ENCODE measurements around the gene NOL6.
A peak's percentile ranks its signal among the peaks of the same experiment; 100 is the strongest.

The NOL6 gene

GRCh38 chr9:33447799-33448553 lies 25.7 kb downstream of the NOL6 start:
- no peak for DNase-seq

DNA sequence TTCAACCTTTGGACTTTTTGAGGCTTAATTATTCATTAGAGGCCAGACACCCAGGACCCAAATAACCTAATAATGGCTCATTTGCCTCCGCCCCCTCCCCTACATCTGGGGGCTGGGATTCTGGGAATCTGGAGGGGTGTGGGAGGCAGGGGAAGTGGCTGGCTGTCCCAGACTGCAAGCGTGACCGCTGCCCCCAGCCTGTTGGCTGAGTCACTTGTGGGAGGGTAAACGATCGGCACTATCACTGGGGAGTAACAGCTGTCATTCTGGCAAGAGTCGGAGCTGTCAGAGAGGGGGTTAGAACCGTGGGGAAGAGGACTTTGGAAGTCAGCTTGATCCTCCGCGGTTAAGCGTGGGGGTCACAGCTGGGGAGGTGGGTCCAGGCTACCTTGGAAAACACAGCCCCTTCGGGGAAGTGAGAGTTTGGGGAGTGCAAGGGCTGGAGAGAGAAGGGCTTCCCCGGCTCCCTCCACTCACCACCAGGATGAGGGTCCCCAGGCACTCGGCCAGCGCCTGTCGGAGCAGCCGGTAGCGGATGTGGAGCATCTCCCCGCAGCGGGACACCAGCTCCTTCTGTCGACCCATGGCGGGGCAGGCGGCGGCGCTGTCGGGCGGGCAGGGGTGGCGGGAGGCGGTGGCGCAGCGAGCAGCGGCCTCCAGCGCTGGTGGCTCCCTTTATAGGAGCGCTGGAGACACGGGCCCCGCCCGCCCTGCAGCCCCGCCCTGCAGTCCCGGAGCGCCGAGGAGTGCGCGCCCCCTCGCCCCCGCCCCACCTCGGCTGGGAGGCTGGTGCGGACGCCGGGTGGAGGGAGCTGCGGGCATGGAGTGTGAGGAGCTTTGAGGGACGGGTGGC lies 26.6 kb downstream of the NOL6 start, which contains the start of gene AQP3:
Gene AQP3, minus strand, starts transcription at position 648 of the 853 bp plus-strand sequence. Its CDS starts 63 bp downstream, at position 585.
- peak; percentile 52 for DNase-seq

- no peak for DNase-seq
Observed at GRCh38 chr9:33446240-33446945, 27.3 kb downstream of the NOL6 start.

GRCh38 chr9:33445389-33446239 lies 28.1 kb downstream of the NOL6 start:
- no peak for DNase-seq

GRCh38 chr9:33443464-33444154 lies 30.1 kb downstream of the NOL6 start:
- no peak for DNase-seq

DNA sequence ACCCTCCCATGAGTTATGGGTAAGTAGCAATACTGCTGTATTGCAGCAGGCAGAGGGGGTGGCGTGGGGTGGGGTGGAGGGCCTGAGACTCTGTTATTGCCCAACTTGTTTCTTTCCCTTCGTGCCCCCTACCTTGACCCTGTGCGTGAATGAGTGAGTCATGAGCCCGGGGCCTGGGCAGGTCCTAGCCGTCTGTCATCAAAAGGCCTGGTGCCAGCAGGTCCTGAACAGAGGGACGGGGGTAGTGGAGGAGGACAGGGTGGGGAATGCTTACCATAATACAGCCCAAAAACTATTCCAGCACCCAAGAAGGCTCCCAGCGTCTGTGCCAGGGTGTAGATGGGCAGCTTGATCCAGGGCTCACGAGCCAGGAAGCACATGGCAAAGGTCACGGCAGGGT lies 30.7 kb downstream of the NOL6 start:
- no peak for DNase-seq

GRCh38 chr9:33442125-33442524 lies 31.6 kb downstream of the NOL6 start:
- DNase-seq, result no peak

GRCh38 chr9:33440609-33441008 lies 33.1 kb downstream of the NOL6 start:
- DNase-seq, result no peak

DNA sequence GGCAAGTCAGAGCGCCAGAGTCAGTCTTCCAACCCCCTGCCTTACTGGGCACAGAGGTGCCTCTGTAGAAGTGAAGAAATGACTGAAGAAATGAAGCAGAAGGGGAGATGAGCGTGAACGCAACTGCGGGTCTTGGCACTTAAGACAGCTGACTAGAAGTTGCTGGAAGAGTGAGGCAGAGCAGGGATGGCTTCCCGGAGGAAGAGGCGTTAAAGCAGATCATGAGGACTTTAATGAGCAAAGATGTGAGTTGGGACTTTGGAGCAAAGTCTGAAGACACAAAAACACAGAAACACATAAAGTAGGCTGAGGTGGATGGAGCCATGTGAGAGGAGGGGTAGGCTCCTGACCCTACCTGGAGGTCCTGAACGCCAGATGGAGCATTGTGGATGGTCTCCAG lies 33.5 kb downstream of the NOL6 start:
- DNase-seq, result no peak

DNA sequence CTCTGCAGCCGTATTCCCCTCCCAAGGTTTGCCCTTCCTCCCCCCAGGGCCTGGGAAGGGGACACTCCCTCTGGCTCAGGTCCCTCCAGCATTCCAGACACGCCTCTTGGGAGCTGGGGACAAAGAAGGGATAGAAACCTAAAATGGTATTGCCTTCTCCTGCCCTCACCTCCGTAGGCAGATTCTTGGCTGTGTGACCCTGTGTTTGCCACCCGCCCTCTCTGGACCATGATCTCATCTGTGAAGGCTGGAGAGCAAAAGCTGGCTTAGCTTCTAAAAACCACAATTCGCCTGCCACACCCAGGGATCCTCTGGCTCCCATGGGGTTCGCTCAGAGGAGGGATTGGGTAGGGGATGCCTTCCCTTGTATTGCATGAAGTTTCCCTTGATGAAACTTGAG lies 34.0 kb downstream of the NOL6 start:
- no peak for DNase-seq

DNA sequence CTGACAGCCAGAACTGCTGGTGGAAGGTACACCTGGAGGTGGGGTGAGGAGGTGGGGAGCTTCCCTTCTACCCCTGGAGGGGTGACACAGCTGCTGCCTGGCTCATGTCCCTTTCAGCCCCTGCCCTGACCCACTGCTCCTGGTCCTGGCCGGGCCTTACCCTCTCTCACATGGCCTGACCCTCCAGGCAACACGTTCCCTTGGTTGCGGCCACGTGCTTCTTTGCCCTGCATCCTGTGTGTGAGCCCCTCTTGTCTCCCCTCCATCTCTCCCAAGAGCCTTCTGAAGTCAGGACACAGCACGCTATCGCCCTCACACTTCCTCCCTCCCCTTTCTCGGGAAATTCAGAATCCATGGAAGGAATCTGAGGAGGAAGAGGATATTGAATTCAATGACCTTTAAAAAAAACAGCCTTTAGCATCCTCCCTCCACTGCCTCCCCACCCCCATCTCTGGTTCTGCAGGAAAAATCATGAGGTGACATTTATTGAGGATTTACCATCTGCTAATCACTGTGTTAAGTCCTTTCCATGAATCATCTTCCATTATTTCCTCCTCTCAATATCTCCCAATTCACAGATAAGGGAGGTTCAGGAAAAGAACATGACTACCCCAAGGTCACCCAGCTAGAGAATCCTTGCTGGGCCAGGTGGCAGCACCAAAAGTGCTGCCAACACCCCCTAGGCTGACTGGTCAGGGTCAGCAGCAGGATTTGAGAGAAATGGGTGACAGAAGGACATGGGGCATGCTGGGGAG lies 34.6 kb downstream of the NOL6 start:
- no peak for DNase-seq

DNA sequence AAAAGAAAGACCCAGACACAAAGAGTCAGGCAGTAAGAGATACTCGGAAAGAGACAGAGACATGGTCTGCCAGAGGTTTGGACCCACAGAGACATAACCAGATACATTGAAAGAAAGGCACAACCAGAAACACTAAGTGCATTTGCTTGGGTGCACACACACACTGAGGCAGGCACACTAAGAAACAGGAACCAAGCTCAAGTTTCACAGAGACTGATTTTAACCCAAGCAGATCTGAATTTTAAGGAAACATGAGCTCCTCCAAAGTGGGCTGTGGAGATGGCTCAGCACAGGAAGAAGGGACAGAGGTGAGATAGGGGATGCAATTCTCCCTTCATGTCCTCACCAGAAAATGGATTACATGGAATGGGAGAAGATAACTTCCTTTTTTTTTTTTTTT lies 35.8 kb downstream of the NOL6 start:
- DNase-seq, result no peak

DNA sequence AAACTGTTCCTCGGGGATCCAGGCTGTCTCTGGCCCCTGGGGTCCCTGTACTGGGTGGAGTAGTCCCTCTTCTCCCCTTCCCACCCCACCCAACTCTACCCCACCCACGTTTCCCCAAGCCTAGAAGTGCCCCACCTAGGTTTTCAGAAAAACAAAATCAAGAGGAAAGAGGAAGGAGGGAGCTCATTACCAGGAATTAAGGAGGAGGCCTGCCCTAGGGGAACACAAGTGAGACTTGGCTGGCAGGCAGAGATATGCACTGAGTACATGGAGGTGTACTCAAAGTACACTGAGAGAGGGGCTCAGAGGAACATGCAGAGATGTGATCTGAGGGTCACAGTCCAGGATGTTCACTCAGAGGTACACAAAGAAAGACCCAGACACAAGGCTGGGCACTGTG lies 36.5 kb downstream of the NOL6 start:
- no peak for DNase-seq

DNA sequence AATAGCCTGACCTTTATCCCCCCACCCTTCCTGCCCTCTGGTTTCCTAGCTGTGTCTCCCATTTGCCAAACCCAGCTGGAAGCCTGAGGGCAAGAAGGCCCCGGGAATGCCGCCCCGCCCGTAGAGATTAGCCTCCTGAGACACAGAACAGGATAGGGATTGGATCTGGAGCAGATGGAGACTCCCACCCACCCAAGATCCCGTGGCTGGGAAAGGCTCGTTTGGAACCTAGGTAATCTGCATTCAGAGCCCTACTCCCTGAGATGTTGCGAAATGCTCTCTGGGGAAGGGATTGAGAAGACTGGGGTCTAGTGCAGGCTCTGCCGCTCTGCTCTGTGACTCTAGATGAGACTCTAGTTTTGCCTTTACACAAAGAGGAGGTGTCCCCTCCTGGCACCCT lies 37.3 kb downstream of the NOL6 start:
- DNase-seq, result no peak

DNA sequence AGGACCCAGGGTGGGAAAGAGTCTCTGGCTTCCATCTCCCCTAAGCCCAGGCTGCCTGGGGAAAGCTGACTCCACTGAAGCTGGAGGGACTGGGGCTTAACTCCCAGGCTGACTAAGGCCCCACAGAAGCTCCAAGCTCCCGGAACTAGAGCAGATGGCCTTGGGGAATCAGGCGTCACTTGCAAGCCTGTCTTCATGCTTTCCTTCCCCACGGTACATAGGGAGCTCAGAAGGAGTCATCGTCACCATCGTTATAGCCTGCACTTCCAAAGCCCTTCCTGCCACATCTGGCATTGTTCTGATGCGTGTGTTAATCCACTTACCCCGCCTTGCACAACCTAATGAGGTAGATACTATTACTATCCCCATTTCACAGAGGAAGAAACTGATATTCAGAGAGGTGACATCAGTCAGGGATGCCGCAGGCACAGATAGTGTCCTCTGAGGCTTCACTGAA lies 37.9 kb downstream of the NOL6 start:
- DNase-seq, result no peak

DNA sequence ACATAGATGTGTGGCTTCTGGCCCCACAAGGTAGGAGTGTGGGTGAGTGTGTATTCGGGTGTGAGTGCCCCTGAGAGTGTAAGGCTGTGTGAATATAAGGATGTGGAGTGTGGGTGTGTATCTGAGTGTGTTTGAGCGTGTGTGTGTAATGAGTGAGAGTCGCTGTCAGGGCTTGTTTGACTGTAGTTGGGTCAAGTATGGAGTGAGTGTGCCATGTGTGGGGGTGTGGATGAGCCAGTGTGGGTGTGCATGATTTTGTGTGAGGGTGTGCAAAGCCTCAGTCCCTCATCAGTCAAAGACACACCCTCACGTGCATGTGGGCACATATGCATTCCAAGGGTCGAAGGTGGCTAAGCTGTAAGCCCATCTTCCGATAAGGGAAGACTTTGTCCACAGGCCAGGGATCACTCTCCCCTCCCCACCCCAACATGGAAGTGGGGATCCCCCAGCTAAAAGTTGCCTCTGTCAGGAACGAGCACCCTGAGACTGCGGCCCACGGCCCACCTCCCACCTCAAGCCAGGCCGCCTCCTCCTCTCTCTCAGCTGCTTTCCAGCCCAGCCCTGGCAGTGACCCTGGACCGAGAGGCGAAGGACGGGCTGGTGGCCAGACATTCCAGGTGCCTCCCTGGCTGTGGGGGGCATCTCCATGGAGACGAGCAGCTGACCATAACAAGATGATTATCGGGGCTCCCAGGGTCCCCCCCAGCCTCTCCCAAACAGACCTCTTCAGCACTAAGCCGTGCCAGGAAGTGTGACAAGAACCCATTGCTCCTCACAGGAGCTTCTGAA lies 39.2 kb downstream of the NOL6 start:
- no peak for DNase-seq

GRCh38 chr9:33433871-33434270 lies 39.9 kb downstream of the NOL6 start:
- DNase-seq, result no peak

DNA sequence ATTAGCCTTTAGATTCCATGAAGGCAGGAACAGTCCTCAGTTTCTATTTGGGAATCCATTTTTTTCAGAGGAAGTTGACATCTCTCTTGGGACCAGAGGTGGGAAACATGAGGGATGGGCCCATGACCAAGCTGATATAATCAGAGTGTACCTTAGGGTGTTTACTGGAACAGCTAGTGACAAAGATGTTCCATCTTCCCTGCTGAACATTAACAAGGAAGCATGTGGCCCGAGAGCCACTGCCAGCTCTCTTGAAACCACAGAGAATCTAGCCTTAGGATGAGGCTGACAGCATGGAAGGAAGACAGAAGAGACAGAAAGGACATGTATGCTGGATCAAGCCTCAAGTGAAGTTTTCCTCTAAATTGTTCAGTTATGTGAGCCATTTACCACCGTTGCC lies 42.3 kb downstream of the NOL6 start:
- no peak for DNase-seq

GRCh38 chr9:33430942-33431341 lies 42.8 kb downstream of the NOL6 start:
- no peak for DNase-seq

Data from activated T-cell treated with anti-CD3 and anti-CD28 coated beads for 4 hours (primary cell).